HEK293 (cell line): Measurements from ENCODE around the gene PIP5K1C.

Experiments used
- BCL11B ChIP-seq: fragments of 450-650 bp; formaldehyde crosslinking; IDR thresholded peaks from 2 replicates; pipeline ENCODE4 v1.5.1; 2016; ENCODE audit warnings: low read depth, missing biosample characterization, missing genetic modification characterization
- CTCF ChIP-seq: fragments of 450-650 bp; formaldehyde crosslinking; IDR thresholded peaks from 2 replicates; pipeline ENCODE4 v1.5.1; 2016; ENCODE audit warnings: missing biosample characterization, missing genetic modification characterization
- ELK4 ChIP-seq: IDR thresholded peaks from 2 replicates; pipeline ENCODE4 v1.6.1; 2011; ENCODE audit warnings: mild to moderate bottlenecking, low read depth, low read length, borderline replicate concordance
- KLF17 ChIP-seq: fragments of 450-650 bp; formaldehyde crosslinking; IDR thresholded peaks from 2 replicates; pipeline ENCODE4 v1.5.1; 2016; ENCODE audit warnings: missing biosample characterization, missing genetic modification characterization
- KLF7 ChIP-seq: fragments of 450-650 bp; formaldehyde crosslinking; IDR thresholded peaks from 2 replicates; pipeline ENCODE4 v1.5.1; 2016; ENCODE audit warnings: missing biosample characterization, missing genetic modification characterization, borderline replicate concordance
- PATZ1 ChIP-seq: fragments of 450-650 bp; formaldehyde crosslinking; IDR thresholded peaks from 2 replicates; pipeline ENCODE4 v1.5.1; 2016; ENCODE audit warnings: missing biosample characterization, missing genetic modification characterization
- ZBTB11 ChIP-seq: fragments of 450-650 bp; formaldehyde crosslinking; conservative IDR thresholded peaks from 2 replicates; pipeline ENCODE4 v1.5.1; 2016; ENCODE audit warnings: low read depth, missing biosample characterization, missing genetic modification characterization
- ZNF768 ChIP-seq: fragments of 450-650 bp; formaldehyde crosslinking; IDR thresholded peaks from 2 replicates; pipeline ENCODE4 v1.5.1; 2018; ENCODE audit warnings: missing biosample characterization, mild to moderate bottlenecking, missing genetic modification characterization

GRCh38 chr19:3608079-3608641 lies 92.1 kb downstream of the PIP5K1C start:
- TF ChIP-seq CTCF (tag by site-specific recombination) (no peak), PATZ1 (tag by site-specific recombination) (no peak), ELK4 (no peak), ZBTB11 (tag by site-specific recombination) (no peak), BCL11B (tag by site-specific recombination) (no peak), KLF17 (tag by site-specific recombination) (no peak), ZNF768 (tag by site-specific recombination) (no peak), KLF7 (tag by site-specific recombination) (no peak)
